ENCODE measurements around the gene NAALADL2.
"Not testable (repeated sequence)": the region's sequence is repeated elsewhere in the genome, so short reads cannot be mapped to it uniquely, and the experiment has no call there.

The NAALADL2 gene

GRCh38 chr3:175552929-175553328 is 693.8 kb downstream of the NAALADL2 start:
- no peak for DNase-seq (ENCODE audit: low read depth in 1 of 2, low spot score in 1 of 2)

GRCh38 chr3:175554801-175555200 is 695.7 kb downstream of the NAALADL2 start:
- no peak for DNase-seq (ENCODE audit: low read depth in 1 of 2, low spot score in 1 of 2)

- DNase-seq (ENCODE audit: low read depth in 1 of 2, low spot score in 1 of 2) = no peak
Measured at GRCh38 chr3:175558261-175558660, 699.1 kb downstream of the NAALADL2 start.

- DNase-seq (ENCODE audit: low read depth in 1 of 2, low spot score in 1 of 2) = no peak
Measured at GRCh38 chr3:175564363-175564762, 705.2 kb downstream of the NAALADL2 start.

- no peak for DNase-seq (ENCODE audit: low read depth in 1 of 2, low spot score in 1 of 2)
Measured at GRCh38 chr3:175571096-175571495, 712.0 kb downstream of the NAALADL2 start.

GRCh38 chr3:175573226-175573625 is 714.1 kb downstream of the NAALADL2 start:
- no peak for DNase-seq (ENCODE audit: low read depth in 1 of 2, low spot score in 1 of 2)

- DNase-seq (ENCODE audit: low read depth in 1 of 2, low spot score in 1 of 2) = no peak
Measured at GRCh38 chr3:175580318-175580717, 721.2 kb downstream of the NAALADL2 start.

GRCh38 chr3:175585898-175586297 is 726.8 kb downstream of the NAALADL2 start:
- no peak for DNase-seq (ENCODE audit: low read depth in 1 of 2, low spot score in 1 of 2)

- DNase-seq (ENCODE audit: low read depth in 1 of 2, low spot score in 1 of 2) = no peak
Measured at GRCh38 chr3:175590745-175591144, 731.6 kb downstream of the NAALADL2 start.

- DNase-seq (ENCODE audit: low read depth in 1 of 2, low spot score in 1 of 2) = no peak
Measured at GRCh38 chr3:175591375-175591774, 732.2 kb downstream of the NAALADL2 start.

GRCh38 chr3:175593331-175593730 is 734.2 kb downstream of the NAALADL2 start:
- no peak for DNase-seq (ENCODE audit: low read depth in 1 of 2, low spot score in 1 of 2)

- no peak for DNase-seq (ENCODE audit: low read depth in 1 of 2, low spot score in 1 of 2)
Measured at GRCh38 chr3:175598740-175599139, 739.6 kb downstream of the NAALADL2 start.

GRCh38 chr3:175601521-175601920 is 742.4 kb downstream of the NAALADL2 start:
- DNase-seq (ENCODE audit: low read depth in 1 of 2, low spot score in 1 of 2) = no peak

- DNase-seq (ENCODE audit: low read depth in 1 of 2, low spot score in 1 of 2) = no peak
Measured at GRCh38 chr3:175605851-175606250, 746.7 kb downstream of the NAALADL2 start.

GRCh38 chr3:175606650-175607318 is 747.6 kb downstream of the NAALADL2 start:
- DNase-seq (ENCODE audit: low read depth in 1 of 2, low spot score in 1 of 2) = no peak

- DNase-seq (ENCODE audit: low read depth in 1 of 2, low spot score in 1 of 2) = no peak
Measured at GRCh38 chr3:175608356-175608755, 749.2 kb downstream of the NAALADL2 start.

- no peak for DNase-seq (ENCODE audit: low read depth in 1 of 2, low spot score in 1 of 2)
Measured at GRCh38 chr3:175608911-175609310, 749.8 kb downstream of the NAALADL2 start.

GRCh38 chr3:175612487-175613196 is 753.5 kb downstream of the NAALADL2 start:
- DNase-seq (ENCODE audit: low read depth in 1 of 2, low spot score in 1 of 2) = no peak

- not testable (repeated sequence) for DNase-seq (ENCODE audit: low read depth in 1 of 2, low spot score in 1 of 2)
Measured at GRCh38 chr3:175614107-175614506, 755.0 kb downstream of the NAALADL2 start.

- no peak for DNase-seq (ENCODE audit: low read depth in 1 of 2, low spot score in 1 of 2)
Measured at GRCh38 chr3:175617247-175617646, 758.1 kb downstream of the NAALADL2 start.

- no peak for DNase-seq (ENCODE audit: low read depth in 1 of 2, low spot score in 1 of 2)
Measured at GRCh38 chr3:175619369-175619768, 760.2 kb downstream of the NAALADL2 start.

- DNase-seq (ENCODE audit: low read depth in 1 of 2, low spot score in 1 of 2) = no peak
Measured at GRCh38 chr3:175620093-175620492, 761.0 kb downstream of the NAALADL2 start.

- DNase-seq (ENCODE audit: low read depth in 1 of 2, low spot score in 1 of 2) = no peak
Measured at GRCh38 chr3:175620532-175620931, 761.4 kb downstream of the NAALADL2 start.

Measured in activated CD4-positive, alpha-beta T cell treated with anti-CD3 and anti-CD28 coated beads, Interleukin-2, amount 50 U/mL, for 24 hours (primary cell).